ENCODE measurements around the gene GNS. TPM values are rescaled to one million over a fixed set of nuclear protein-coding genes. Genes with fewer than 3 reads are reported as not detected.

The GNS gene
- total RNA-seq, 4 donors from 2014 or later: 41.9 to 56.5 (median 53.9) TPM

- intact Hi-C loops (cut with DNase I; ENCODE audit: low total_unique reads) (loop anchor here (5.0 kb wide), 1 partner anchor 304 kb away; the partner anchor contains the start of gene TBK1), in situ Hi-C loops (cut with MboI; ENCODE audit: low sequenced_read_pairs in 4 of 4) (no loop called here)
- no peak overlapping the region for H3K27ac ChIP-seq
- no peaks in the 10 kb centered on the region for H3K27me3 ChIP-seq
- no peak for DNase-seq
- ATAC-seq: no peak
- TF ChIP-seq POLR2A (IDR thresholded peaks at IDR 0.05): no peak
- peaks cover 0 to 10% of the 10 kb centered on the region in 2 donors for H3K36me3 ChIP-seq
- H3K9me3 ChIP-seq: no peaks in the 10 kb centered on the region
- peaks cover 12 to 19% of the 10 kb centered on the region in 2 donors for H3K4me1 ChIP-seq
- no peak overlapping the region for H3K4me3 ChIP-seq
These were observed 2.8 kb downstream of the GNS start for GRCh38 chr12:64756376-64756775.

- DNase-seq: no peak
- Histone ChIP-seq H3K27me3 (no peaks in the 10 kb centered on the region), H3K27ac (peak overlapping the region; percentile 19 to 52 (median 34)), H3K9me3 (no peaks in the 10 kb centered on the region), H3K4me3 (no peak overlapping the region), H3K36me3 (peaks cover 0 to 34% of the 10 kb centered on the region in 2 donors), H3K4me1 (peaks cover 11 to 12% of the 10 kb centered on the region in 2 donors)
- no peak for ATAC-seq
- intact Hi-C loops (cut with DNase I; ENCODE audit: low total_unique reads): no loop called here
- in situ Hi-C loops (cut with MboI; ENCODE audit: low sequenced_read_pairs in 4 of 4): no loop called here
- TF ChIP-seq CTCF (IDR thresholded peaks at IDR 0.05 in 4 of 5, conservative IDR thresholded peaks at IDR 0.05 in 1 of 5): no peak
These were observed 5.8 kb downstream of the GNS start for GRCh38 chr12:64753427-64753826.

- no peaks in the 10 kb centered on the region for H3K9me3 ChIP-seq
- DNase-seq: no peak
- H3K27ac ChIP-seq: peak overlapping the region; percentile 19 to 52 (median 34)
- H3K4me3 ChIP-seq: no peak overlapping the region
- H3K4me1 ChIP-seq: peaks cover 6 to 7% of the 10 kb centered on the region in 2 donors
- peak; percentile 51 to 68 for ATAC-seq
- in situ Hi-C loops (cut with MboI; ENCODE audit: low sequenced_read_pairs in 4 of 4) (no loop called here), intact Hi-C loops (cut with DNase I; ENCODE audit: low total_unique reads) (no loop called here)
- H3K27me3 ChIP-seq: no peaks in the 10 kb centered on the region
- peaks cover 0 to 40% of the 10 kb centered on the region in 2 donors for H3K36me3 ChIP-seq
- TF ChIP-seq POLR2A (IDR thresholded peaks at IDR 0.05) (no peak), CTCF (IDR thresholded peaks at IDR 0.05 in 4 of 5, conservative IDR thresholded peaks at IDR 0.05 in 1 of 5) (no peak)
These were observed 6.4 kb downstream of the GNS start for GRCh38 chr12:64752833-64753238.

GRCh38 chr12:64752032-64752431, 7.2 kb downstream of the GNS start:
- no peaks in the 10 kb centered on the region for H3K9me3 ChIP-seq
- no peak for ATAC-seq
- H3K4me1 ChIP-seq: no peaks in the 10 kb centered on the region
- H3K27ac ChIP-seq: peak overlapping the region in 1 of 4 donors; percentile 50
- no peaks in the 10 kb centered on the region for H3K27me3 ChIP-seq
- intact Hi-C loops (cut with DNase I; ENCODE audit: low total_unique reads) (no loop called here), in situ Hi-C loops (cut with MboI; ENCODE audit: low sequenced_read_pairs in 4 of 4) (no loop called here)
- no peak overlapping the region for H3K4me3 ChIP-seq
- peaks cover 0 to 48% of the 10 kb centered on the region in 2 donors for H3K36me3 ChIP-seq
- TF ChIP-seq CTCF (IDR thresholded peaks at IDR 0.05 in 4 of 5, conservative IDR thresholded peaks at IDR 0.05 in 1 of 5) (no peak), POLR2A (IDR thresholded peaks at IDR 0.05) (no peak)
- no peak for DNase-seq

- ATAC-seq (no peak), DNase-seq (no peak)
- in situ Hi-C loops (cut with MboI; ENCODE audit: low sequenced_read_pairs in 4 of 4): no loop called here
- Histone ChIP-seq H3K36me3 (peaks cover 0 to 65% of the 10 kb centered on the region in 2 donors), H3K4me3 (no peak overlapping the region), H3K9me3 (no peaks in the 10 kb centered on the region), H3K27me3 (no peaks in the 10 kb centered on the region), H3K27ac (no peak overlapping the region), H3K4me1 (no peaks in the 10 kb centered on the region)
- intact Hi-C loops (cut with DNase I; ENCODE audit: low total_unique reads): no loop called here
- TF ChIP-seq CTCF (IDR thresholded peaks at IDR 0.05 in 4 of 5, conservative IDR thresholded peaks at IDR 0.05 in 1 of 5): no peak
- TF ChIP-seq POLR2A (IDR thresholded peaks at IDR 0.05): no peak
These were observed 9.6 kb downstream of the GNS start for GRCh38 chr12:64749461-64750200.
